Tibial nerve (tissue), 3 donors: ENCODE measurements around the gene SECTM1.

Source experiments
- CTCF ChIP-seq, 5 experiments: fragments of 200-600 bp in 3 of 5; fragments of 450-650 bp in 2 of 5; sonication (generic) in 3 of 5; IDR thresholded peaks; one replicate each; pipeline ENCODE4 v1.5.1; 2016 to 2019; ENCODE audit warnings: antibody characterized with exemption in 5 of 5, mild to moderate bottlenecking in 3 of 5, moderate library complexity in 2 of 5
- POLR2A ChIP-seq, 2 donors: fragments of 450-650 bp; IDR thresholded peaks; one replicate each; pipeline ENCODE4 v1.6.1; 2017; ENCODE audit warnings: antibody characterized with exemption in 2 of 2, mild to moderate bottlenecking in 2 of 2, moderate library complexity in 2 of 2

DNA sequence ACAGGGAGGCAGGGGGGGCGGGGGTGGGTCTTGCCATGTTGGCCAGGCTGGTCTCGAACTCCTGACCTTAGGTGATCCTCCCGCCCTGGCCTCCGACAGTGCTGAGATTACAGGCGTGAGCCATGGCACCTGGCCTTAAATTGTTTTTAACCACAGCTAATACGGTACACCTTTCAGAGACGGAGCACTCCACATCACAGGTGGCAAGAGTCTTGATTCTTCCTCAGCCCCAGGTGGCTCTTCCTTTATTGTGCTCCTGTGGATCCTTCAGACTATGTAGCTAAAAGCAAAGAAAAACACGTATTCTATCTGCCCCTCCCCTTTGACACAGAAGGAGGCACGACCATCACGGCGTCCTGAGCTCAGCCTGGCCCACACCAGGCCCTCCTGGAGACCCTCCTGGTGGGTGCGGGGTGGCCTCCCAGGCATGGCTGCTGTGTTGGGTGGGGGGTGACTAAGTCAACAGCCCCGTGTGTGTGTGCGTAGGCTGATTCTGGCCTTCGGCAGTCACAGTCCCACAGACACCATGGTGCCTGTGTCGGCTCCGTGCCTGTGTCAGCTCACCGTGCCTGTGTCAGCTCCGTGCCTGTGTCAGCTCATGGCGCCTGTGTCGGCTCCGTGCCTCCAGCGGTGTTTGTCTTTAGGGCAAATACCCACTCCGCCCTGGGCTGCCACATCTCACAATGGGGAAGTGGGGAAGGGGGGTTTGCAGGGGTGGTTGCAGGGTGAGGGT is 10.8 kb upstream of the SECTM1 start:
- TF ChIP-seq CTCF (IDR thresholded peaks at IDR 0.05) = no peak
- TF ChIP-seq POLR2A (IDR thresholded peaks at IDR 0.05) = no peak
